MM.1S (cell line): ENCODE measurements around the gene PCNX1.

Source experiments
- DNase-seq: peaks from one replicate; pipeline ENCODE4 v3.0.0-alpha.2; 2015
- H2AFZ ChIP-seq: fragments of 300-600 bp; sonication (generic); 2 replicates; pipeline ENCODE4 v1.6.0; 2016; ENCODE audit warnings: antibody characterized with exemption, low read length
- H3F3A ChIP-seq: fragments of 300-600 bp; sonication (generic); 2 replicates; pipeline ENCODE4 v1.6.1; 2016; ENCODE audit warnings: mild to moderate bottlenecking, antibody characterized with exemption, low read length, moderate library complexity, mixed read lengths; ENCODE audit not compliant: insufficient read depth
- H3K27ac ChIP-seq: fragments of 300-600 bp; sonication (generic); 2 replicates; pipeline ENCODE4 v1.5.1; 2016; ENCODE audit warnings: mild to moderate bottlenecking, low read length
- H3K27me3 ChIP-seq: fragments of 300-600 bp; sonication (generic); replicated peaks from 2 replicates; pipeline ENCODE4 v1.6.0; 2016; ENCODE audit warnings: low read length; ENCODE audit not compliant: insufficient read depth
- H3K36me3 ChIP-seq: fragments of 300-600 bp; sonication (generic); replicated peaks from 2 replicates; pipeline ENCODE4 v1.6.1; 2016; ENCODE audit warnings: mild to moderate bottlenecking, low read length, mixed read lengths; ENCODE audit not compliant: insufficient read depth
- H3K4me1 ChIP-seq: fragments of 300-600 bp; sonication (generic); 2 replicates; pipeline ENCODE4 v1.6.1; 2016; ENCODE audit warnings: low read length, mixed read lengths
- H3K4me2 ChIP-seq: fragments of 300-600 bp; sonication (generic); 2 replicates; pipeline ENCODE4 v1.6.0; 2016; ENCODE audit warnings: low read depth, low read length
- H3K4me3 ChIP-seq: fragments of 300-600 bp; sonication (generic); 2 replicates; pipeline ENCODE4 v1.5.1; 2016; ENCODE audit warnings: low read length, mixed read lengths
- H3K79me2 ChIP-seq: fragments of 300-600 bp; sonication (generic); 2 replicates; pipeline ENCODE4 v1.6.1; 2016; ENCODE audit warnings: mixed run types, low read length, mixed read lengths
- H3K9ac ChIP-seq: fragments of 300-600 bp; sonication (generic); 2 replicates; pipeline ENCODE4 v1.6.1; 2016; ENCODE audit warnings: low read length, mixed read lengths
- H3K9me2 ChIP-seq: fragments of 300-600 bp; sonication (generic); replicated peaks from 2 replicates; pipeline ENCODE4 v1.6.1; 2016; ENCODE audit warnings: mild to moderate bottlenecking, low read length, mixed read lengths; ENCODE audit not compliant: insufficient read depth
- H3K9me3 ChIP-seq: fragments of 300-600 bp; sonication (generic); replicated peaks from 2 replicates; pipeline ENCODE4 v1.6.1; 2016; ENCODE audit warnings: mild to moderate bottlenecking, low read length, mixed read lengths; ENCODE audit not compliant: insufficient read depth
- H4K20me1 ChIP-seq: fragments of 300-600 bp; sonication (generic); 2 replicates; pipeline ENCODE4 v1.6.1; 2016; ENCODE audit warnings: mild to moderate bottlenecking, low read length, moderate library complexity, mixed read lengths; ENCODE audit not compliant: insufficient read depth
- CTCF ChIP-seq: fragments of 300-600 bp; sonication (generic); IDR thresholded peaks from 2 replicates; pipeline ENCODE4 v1.5.1; 2016; ENCODE audit warnings: antibody characterized with exemption, low read length, mixed read lengths
- EZH2 ChIP-seq: fragments of 300-600 bp; sonication (generic); optimal IDR thresholded peaks from 2 replicates; pipeline ENCODE3; 2017; ENCODE audit warnings: low read depth, mild to moderate bottlenecking, antibody characterized with exemption, low read length, mixed read lengths
- EZH2phosphoT487 ChIP-seq: fragments of 300-600 bp; sonication (generic); IDR thresholded peaks from 2 replicates; pipeline ENCODE4 v1.6.1; 2018; ENCODE audit warnings: antibody characterized with exemption, low read length

The PCNX1 gene

GRCh38 chr14:70976591-70976990 lies 69.3 kb downstream of the PCNX1 start:
- Histone ChIP-seq H3K36me3 (no peaks in the 10 kb centered on the region), H3K27me3 (no peaks in the 10 kb centered on the region), H3K9ac (no peak overlapping the region), H3K9me2 (no peaks in the 10 kb centered on the region), H3K4me1 (no peaks in the 10 kb centered on the region), H3K79me2 (0 out of 2 replicates have a peak, but pooled peaks cover 2% of the 10 kb centered on the region), H4K20me1 (no peaks in the 10 kb centered on the region), H3K9me3 (no peaks in the 10 kb centered on the region), H3K27ac (no peak overlapping the region), H3K4me2 (no peak overlapping the region), H2AFZ (no peak overlapping the region), H3F3A (no peaks in the 10 kb centered on the region), H3K4me3 (no peak overlapping the region)
- DNase-seq = no peak
- TF ChIP-seq CTCF = no peak
- no peak for TF ChIP-seq EZH2phosphoT487
- TF ChIP-seq EZH2 = no peak

- Histone ChIP-seq H3K4me2 (no peak overlapping the region), H2AFZ (no peak overlapping the region), H3K27ac (no peak overlapping the region)
Observed at GRCh38 chr14:70981000-70981952, 74.0 kb downstream of the PCNX1 start.

GRCh38 chr14:70982200-70982599 lies 74.9 kb downstream of the PCNX1 start:
- Histone ChIP-seq H3K36me3 (no peaks in the 10 kb centered on the region), H3K4me1 (no peaks in the 10 kb centered on the region), H3F3A (no peaks in the 10 kb centered on the region), H2AFZ (no peak overlapping the region), H3K4me3 (no peak overlapping the region), H3K9ac (no peak overlapping the region), H4K20me1 (no peaks in the 10 kb centered on the region), H3K27ac (no peak overlapping the region), H3K27me3 (no peaks in the 10 kb centered on the region), H3K79me2 (no peaks in the 10 kb centered on the region), H3K9me2 (no peaks in the 10 kb centered on the region), H3K9me3 (no peaks in the 10 kb centered on the region), H3K4me2 (no peak overlapping the region)
- no peak for TF ChIP-seq EZH2phosphoT487
- no peak for TF ChIP-seq CTCF
- no peak for TF ChIP-seq EZH2
- DNase-seq = no peak

More at GRCh38 chr14:70981000-70981952, 74.0 kb downstream of the PCNX1 start:
- H3K79me2 ChIP-seq = no peaks in the 10 kb centered on the region
- TF ChIP-seq EZH2phosphoT487 (no peak), CTCF (no peak), EZH2 (no peak)
- no peaks in the 10 kb centered on the region for H3K9me2 ChIP-seq
- H3K27me3 ChIP-seq = no peaks in the 10 kb centered on the region
- H3F3A ChIP-seq = no peaks in the 10 kb centered on the region
- H3K4me1 ChIP-seq = no peaks in the 10 kb centered on the region
- DNase-seq = no peak
- no peaks in the 10 kb centered on the region for H3K9me3 ChIP-seq
- no peaks in the 10 kb centered on the region for H3K36me3 ChIP-seq
- H3K4me3 ChIP-seq = no peak overlapping the region
- H4K20me1 ChIP-seq = no peaks in the 10 kb centered on the region
- H3K9ac ChIP-seq = no peak overlapping the region
